Activated CD4-positive, alpha-beta T cell treated with anti-CD3 and anti-CD28 coated beads, Interleukin-10, Interleukin-2, amounts not matched to agents 100 ng/mL and 50 ng/mL, durations not matched to agents 16 hours and 8 hours (primary cell): ENCODE results near the gene ST6GALNAC1.

ENCODE experiments used
- DNase-seq: peaks from one replicate; pipeline ENCODE4 v3.0.0-alpha.2; 2020

The ST6GALNAC1 gene, protein sequence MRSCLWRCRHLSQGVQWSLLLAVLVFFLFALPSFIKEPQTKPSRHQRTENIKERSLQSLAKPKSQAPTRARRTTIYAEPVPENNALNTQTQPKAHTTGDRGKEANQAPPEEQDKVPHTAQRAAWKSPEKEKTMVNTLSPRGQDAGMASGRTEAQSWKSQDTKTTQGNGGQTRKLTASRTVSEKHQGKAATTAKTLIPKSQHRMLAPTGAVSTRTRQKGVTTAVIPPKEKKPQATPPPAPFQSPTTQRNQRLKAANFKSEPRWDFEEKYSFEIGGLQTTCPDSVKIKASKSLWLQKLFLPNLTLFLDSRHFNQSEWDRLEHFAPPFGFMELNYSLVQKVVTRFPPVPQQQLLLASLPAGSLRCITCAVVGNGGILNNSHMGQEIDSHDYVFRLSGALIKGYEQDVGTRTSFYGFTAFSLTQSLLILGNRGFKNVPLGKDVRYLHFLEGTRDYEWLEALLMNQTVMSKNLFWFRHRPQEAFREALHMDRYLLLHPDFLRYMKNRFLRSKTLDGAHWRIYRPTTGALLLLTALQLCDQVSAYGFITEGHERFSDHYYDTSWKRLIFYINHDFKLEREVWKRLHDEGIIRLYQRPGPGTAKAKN

DNA sequence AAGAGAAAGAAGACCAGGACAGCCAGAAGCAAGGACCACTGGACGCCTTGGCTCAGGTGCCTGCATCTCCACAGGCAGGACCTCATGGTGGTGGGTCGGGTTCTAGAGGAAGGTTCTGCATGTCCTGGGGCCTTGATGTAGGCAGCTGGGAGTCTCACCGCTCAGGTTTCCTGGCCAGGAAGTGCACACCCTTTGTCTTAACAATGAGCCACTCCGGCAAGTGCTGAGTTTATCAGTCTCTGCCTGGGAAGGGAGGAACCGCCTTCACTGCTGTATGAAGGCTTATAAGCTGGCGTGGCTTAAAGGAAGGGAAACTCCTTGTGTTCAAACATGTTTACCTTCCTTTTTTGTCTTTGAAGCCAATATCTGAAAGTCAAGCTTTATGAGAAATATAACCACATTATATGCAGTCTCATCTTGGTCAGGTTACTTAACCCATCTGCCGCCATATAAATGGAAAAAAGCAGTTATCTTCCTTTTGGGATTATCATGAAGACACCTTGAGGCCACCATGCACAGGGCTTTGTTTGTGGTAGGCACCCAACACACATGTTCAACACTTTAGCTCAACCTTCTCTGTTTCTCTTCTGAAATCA lies at the start of gene ST6GALNAC1:
TSS of gene ST6GALNAC1 (minus strand) at position 205 of the 596 bp plus-strand sequence. CDS start at position 86, 119 bp downstream.
- no peak for DNase-seq

DNA sequence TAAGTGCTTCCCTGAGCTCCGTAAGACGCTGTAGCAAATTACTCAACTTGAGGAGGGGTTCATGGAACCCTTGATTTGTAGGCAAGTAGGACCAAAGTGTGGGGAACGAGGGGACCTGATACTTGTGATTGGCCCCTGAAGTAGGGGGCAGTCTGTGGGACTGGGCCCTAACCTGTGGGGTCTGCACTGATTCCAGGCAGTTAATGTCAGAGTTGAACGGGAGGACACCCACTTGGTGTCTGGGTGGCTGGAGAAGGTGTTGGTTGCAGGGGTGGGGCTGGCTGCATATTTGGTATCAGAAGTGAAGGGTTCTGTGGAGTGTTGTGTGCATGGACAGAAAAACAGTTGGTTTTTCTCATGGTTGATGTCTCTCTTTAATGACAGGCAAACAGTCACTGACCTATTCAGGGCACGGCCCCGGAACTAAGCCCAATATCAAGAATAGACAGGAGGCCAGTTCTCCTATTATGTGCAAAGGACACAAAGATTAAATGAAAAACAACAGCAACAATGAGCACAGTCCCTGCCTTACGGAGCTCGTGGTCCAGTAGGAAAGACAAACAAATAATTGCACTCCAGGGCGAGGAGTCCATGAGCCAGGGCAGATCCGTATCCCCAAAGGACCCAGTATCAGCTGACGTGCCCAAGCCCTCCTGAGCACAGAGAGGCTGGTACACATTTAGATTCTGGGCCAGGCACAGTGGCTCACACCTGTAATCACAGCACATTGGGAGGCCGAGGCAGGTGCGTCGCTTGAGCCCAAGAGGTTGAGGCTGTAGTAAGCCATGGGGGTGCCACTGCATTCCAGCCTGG lies 48.0 kb upstream of the ST6GALNAC1 start:
- DNase-seq, result no peak

DNA sequence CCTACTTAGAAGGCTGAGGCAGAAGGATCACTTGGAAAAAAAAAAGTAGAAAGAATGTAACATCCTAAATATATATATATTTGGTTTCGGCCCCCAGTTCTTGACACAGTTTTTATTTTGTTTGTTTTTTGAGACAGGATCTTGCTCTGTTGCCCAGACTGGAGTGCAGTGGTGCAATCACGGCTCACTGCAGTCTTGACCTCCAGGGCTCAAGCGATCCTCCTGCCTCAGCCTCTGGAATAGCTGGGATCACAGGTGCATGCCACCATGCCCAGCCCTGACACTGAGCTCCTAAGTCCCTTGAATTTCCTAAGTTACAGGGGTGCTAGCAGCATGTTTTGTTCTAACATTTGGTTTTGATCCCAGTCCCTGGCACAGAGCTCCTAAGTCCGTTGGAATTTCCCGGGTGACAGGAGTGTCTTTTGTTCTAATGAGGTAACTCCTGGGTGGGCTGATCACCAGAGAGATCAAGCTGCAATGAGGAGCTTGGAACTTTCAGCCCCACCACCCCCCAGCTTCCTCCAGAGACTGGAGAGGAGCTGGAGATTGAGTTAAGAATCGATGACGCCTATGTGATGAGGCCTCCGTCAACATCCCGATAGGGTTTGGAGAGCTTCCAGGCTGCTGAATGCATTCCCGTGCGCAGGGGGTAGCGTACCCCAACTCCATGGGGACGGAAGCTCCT lies 47.2 kb upstream of the ST6GALNAC1 start:
- DNase-seq, result no peak

DNA sequence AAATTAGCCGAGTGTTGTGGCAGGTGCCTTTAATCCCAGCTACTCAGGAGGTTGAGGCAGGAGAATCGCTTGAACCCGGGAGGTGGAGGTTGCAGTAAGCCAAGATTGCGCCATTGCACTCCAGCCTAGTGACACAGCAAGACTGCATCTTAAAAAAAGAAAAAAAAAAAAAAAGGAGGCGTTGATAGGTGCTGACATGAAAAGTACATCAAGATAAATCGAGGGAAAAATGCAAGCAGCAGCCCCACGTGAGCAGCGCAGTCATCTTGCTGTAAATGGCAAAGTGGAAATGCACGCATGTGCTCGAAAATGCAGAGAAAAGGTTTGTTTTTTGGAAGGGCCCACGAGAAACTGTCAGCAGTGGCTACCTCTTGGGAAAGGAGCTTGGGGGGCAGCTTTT lies 46.3 kb upstream of the ST6GALNAC1 start:
- no peak for DNase-seq

DNA sequence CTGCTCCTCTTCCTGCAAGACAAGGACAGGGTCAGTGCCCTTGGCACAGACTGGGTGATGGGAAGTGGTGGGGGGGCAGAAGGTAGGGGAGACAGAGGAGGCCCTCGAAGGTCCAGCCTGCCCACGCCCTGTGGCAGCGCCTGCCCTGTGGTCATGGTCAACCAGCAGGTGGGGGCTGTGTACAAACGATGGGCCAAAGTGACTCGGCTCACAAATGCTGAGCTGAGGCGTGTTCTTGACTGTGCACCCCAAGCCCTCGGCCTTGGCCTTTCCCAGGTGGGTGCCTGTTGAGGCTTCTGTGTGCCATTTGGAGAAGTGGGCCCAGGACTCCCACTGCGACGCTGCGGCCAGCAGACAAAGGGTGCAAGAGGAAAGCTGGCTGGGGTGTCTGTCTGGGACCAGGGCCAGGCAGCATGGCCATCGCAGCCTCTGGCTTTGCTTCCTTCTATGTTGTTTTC lies 44.6 kb upstream of the ST6GALNAC1 start:
- DNase-seq, result no peak

DNA sequence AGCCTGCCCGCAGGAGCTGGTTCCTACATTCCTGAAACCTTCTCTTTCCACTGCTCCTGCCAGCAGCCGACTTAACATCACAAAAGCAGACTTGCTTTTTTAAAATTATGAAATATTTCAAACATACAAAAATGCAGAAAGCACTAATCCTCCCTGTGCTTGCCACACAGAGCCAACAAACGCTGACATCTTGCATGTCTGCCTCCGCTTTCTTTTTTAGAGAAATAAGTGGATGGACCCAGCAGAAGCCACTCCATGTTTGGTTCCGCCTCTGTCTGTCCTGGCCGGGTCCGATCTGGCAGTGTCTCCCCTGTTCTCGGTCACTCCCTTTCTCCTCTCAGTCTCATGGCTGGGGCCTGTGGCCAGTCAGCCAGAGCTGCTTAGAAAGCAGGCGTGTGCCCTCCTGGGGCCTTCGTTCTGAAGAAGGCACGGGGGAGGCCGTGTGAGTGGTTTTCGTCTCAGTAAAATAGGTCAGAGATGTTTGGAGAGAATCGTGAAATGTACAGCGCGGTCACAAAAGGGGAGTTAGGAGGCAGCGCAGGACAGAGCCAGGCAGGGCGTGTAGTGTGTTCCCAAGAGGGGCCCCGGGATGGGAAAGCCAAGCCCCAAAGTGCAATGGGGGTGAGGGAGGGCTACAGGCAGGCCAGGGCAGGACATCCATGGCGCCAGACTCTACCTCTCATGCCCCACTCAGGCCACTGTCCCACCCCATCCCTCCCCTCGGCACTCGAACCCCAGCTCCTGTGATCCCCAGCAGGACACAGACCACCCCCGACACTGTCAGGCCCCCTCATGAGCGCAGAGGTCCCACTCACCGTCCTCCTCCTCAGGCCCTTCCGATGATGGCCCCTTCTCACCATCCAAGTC lies 44.0 kb upstream of the ST6GALNAC1 start:
- DNase-seq, result no peak

DNA sequence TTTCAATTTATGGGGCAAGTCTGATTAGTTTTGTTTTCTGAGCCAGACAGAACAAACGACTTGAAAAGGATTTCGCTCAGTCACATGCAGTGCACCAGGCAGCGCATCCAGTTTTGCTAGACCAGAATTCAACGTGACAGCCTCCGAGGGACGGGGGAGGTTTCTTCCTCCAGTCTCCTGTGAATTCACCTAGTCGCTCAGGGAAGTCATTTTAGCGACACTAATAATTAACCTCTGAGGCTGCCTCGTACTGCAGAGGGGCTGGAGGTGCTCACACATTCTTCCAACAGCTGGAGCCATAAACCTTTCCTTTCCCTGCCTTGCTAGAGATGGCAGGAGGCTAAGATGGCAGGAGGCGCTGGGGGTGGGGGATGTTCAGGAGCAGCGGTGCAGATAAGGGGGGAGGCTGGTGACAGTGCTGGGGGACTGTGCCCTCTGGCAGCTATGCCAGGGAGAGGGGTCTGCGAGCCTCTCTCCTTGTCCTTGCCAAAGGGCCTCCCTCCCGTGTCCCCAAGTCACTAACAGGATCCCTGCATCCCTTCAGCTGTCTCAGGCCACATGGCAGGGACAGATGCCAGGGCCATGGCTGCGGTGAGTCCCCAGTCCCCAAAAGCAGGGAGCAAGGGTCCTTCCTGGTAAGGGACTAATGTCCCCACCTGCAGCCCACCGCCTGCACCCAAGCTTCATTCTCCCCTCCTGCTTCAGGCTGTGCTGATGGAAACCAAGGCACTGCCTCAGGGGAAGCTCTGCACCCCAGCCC lies 43.2 kb upstream of the ST6GALNAC1 start:
- DNase-seq, result no peak

DNA sequence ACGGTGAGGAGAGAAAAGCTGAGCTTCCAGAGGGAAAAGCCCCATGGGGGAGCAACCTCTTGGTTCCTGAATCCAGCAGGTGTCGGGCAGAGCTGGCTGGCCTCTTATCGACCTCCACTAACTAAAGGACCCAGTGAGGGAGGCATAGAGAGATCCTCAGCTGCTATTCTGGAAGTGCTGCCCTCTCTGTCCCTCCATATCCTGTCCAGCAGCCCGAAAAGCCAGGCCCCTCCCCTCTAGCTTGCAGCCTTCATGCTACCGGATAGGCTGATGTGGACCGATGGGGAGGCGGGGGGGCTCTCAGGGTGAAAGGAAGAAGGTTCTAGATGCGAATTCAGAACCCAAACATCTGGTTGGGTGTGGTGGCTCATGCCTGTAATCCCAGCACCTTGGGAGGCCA lies 42.3 kb upstream of the ST6GALNAC1 start:
- no peak for DNase-seq

DNA sequence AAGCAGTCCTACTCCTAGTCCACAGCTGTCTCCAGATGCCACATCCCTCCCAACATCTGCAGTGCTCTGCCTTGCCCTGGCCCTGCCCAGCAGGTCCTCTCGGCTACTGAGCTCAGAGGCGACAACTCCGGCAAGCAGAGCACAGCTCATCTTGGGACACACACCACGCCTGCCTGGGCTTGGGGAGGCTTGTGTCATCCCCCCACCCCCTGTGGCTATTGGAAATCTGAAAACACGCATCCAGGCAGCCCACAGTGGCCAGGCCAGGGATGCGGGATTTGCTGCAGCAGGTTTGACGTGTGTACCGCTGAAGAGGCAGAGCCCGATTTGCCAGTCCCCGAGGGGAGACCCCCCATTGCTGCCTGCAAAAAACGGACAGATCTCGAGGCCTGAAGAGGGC lies 41.8 kb upstream of the ST6GALNAC1 start:
- DNase-seq, result no peak

DNA sequence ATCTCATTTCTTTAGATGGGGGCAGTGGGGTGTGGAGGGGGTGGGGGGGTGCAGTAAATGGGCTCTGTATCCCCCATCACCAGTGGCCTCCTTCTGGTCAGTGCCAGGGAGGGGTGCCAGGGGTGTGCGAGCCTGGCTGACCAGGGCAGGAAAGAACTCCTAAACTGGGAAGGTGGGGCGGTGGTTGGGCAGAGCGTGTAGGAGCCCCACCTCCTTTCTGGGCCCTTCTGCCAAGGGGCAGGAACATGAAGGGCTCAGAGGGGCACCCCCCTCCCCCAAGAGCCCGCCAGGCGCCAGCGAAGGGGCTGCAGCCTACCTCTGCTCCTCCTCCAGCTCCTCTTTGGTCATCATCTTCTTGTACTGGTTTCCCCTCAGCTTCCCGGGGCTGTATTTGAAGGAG lies 41.2 kb upstream of the ST6GALNAC1 start:
- DNase-seq, result no peak

DNA sequence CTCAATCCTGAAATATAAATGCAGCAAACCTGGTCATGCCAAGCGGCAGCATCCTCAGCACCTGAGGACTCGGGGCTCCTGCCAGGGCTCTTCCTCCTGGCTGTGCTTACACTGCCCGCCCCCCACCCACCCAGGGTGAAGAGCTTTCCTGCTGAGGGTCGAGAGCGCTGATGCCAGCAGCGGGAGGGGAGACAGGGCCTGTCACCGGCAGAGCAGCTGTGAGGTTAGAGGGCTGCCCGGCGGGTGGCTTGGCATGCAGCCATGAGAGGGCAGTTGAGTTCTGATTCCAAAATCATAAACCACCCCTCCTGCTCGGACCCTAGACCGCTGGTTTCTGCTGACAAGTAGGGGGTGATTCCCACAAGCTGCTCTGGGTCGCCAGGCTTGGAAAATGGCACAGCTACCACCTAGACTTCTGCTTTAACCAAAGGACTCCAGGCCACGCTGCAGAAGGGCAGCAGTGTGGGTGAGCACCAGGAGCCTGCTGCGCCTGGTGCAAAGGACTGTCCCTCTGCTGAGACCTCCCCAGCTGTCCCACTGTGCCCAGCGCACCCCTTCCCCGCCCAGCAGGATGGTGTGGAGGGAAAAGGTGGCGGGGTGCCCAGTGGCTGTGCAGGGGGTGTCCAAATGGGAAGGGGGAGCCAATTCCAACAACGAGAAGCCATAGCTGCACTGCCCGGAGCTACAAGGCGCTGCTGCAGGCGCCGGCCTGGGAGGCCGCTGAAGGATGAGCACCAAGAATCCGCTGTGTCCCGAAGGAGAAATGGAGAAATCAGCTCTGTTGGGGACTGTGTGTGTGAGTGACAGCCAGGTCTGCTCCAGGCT lies 40.6 kb upstream of the ST6GALNAC1 start:
- DNase-seq, result no peak

DNA sequence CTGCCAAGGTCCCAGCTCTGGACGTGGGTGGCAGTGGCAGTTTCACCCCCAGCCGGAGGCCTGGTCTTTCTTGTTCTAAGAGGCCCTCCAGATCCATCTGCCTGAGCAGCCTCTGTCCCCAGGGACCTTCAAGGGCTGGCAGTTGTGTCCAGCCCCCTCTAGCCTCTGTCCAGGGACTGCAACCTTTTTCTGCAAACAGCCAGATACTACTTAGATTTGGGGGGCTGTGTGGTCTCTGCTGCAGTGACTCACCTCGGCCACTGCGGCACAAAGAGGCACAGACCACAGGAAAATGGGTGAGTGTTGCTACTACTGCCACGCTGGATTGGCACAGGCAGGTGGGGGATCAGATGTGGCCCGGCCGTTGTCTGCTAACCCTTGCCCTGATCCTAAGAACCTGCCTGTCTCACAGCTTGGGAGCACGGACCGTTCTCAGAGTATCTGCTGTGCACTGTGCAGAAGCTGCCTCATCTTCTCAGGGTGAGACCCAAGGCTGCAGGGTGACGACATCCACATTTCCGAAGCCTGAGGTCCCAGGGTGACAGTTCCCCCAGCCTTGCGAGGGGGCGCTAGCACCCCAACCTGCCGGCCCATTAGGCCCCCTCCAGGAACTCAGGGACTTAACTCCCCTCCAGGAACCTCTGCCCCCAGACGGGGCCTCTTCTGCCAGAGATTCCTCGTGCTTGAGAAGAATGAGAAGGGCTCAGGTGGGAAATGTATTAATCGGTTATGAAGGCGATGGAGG lies 39.6 kb upstream of the ST6GALNAC1 start:
- DNase-seq, result no peak

DNA sequence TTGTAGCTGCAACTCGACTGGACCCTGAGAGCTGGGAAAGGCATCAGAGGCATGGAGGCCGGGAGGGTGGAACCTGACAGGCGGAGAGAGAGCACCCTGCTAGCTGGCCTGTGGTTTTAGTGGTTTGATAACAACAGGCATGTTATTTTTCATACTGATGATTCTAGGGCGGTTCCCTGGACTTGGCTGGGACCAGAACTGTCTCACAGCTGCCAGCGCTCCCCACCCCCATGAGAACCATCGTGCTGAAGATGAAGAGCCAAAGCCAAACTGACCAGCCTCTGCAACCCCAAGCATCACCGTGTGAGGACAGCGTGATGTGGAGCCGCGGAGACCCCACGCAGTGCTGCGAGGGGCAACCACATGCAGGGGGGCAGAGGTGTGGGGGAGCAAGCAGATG lies 38.7 kb upstream of the ST6GALNAC1 start:
- no peak for DNase-seq

DNA sequence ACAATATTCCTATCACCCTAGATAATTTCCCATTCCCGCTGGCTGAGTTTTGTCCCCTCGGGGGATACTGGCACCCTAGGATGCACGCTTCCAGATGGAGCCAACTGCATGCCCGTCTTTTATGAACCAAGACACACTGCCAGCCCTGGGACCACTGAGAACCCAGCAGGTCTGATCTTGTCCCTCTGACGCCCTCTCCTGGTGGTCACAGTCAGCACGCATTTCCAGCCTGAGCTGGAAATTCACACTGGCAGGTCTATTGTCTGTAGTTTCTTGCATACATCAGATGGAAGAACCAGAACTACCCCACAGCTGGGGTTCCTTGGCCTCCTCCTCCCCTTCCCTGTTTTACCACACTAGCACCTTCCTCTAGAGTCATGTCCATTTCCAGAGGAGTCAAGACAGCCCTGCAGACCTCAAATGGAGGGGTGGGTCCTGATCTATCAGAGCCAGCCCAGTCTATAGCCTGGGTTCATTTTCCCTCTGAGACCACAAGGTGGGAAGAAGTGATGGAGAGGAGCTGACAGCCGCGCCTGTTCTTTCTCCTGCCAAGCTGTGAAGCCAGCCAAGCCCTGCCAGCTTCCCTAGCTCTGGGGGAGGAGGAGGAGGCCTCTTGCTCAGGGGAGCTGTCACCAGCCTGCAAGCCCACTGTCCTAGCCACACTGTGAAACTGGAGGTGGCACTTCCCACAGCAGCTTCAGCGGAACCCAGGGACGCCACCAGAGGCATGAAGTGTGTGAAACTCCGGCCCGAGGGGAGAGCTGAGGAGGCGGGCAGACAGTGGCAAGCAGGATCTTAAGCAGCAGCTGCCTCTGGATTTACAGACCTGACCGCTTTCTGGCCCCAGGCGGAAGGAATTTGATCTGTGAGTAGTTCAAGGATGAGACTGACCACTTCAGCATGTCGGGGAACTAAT lies 37.9 kb upstream of the ST6GALNAC1 start:
- peak; percentile 69 for DNase-seq

DNA sequence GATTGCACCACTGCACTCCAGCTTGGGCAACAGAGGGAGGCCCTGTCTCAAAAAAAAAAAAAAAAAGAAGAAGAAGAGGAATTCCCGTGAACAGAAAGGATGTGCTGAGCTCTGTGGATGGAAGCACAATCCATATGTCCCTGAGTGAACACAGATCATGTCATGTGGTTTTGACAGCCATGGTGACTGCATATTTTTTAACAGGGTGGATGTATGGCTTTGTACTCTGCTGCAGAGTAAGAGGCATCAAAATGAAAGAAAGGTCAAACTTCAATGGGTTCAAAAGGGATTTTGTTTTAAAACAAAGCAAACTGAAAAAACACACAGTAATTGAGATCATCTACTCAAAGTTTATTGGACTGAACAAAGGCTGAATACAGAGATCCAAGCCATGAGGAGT lies 35.7 kb upstream of the ST6GALNAC1 start:
- DNase-seq, result no peak

DNA sequence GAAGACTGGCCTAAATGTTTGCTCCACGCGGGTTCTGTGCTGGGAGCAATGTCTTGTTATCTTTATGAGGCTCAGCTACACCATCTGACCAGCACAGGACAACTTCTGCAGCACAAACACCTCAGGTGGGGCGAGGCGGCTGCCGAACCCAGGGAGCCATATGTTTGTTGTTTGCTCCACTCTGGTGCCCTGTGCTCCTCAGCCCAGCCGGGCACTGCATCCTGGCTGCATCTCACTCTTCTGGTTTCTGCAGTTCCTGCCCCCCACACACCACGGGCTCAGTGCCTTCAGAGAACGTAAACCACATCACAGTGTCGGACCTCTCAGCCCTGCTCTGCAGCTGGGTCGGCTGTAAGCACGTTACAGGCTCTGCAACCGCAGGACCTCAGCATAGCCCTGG lies 34.8 kb upstream of the ST6GALNAC1 start:
- peak; percentile 29 for DNase-seq

DNA sequence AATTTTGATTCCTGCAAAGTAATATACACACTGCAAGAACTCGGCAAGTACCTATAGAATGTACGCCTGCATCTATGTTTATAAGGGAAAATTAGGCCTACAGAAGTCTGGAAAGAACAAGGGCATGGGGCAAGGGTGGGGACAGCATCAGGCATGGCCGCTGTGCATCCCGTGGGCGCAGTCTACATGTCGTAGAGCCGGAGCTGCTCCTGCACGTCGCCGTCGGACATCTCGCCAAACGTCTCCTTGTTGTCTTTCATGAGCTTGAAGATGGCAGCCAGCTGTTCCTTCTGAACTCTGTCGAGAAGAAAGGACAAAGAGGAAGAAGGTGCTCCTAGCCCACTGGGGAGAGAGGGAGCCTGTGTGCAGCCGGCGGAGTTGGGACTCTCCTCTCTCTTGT lies 33.8 kb upstream of the ST6GALNAC1 start:
- DNase-seq, result no peak

DNA sequence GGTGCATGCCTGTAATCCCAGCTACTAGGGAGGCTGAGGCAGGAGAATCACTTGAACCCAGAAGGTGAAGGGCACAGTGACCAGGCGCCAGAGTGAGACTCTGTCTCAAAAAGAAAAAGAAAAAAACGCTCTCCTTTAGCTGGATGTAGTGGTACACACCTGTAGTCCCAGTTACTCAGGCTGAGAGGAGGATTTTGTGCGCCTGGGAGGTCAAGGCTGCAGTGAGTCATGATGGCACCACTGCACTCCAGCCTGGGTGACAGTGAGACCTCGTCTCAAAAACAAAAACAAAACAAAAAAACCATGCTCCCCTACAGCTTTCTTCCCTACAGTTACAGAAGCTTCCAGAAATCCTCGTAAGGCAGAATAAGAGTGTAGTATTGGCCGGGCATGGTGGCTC lies 33.1 kb upstream of the ST6GALNAC1 start:
- DNase-seq, result no peak
